Nephron (organoid): Measurements from ENCODE around the gene CDH23.

Experiments
- H3K27ac Mint-ChIP-seq, 3 experiments: 2 replicates each; pipeline ENCODE4 v1.8.0; 2020; ENCODE audit warnings: mixed read lengths in 3 of 3, mild to moderate bottlenecking in 2 of 3, moderate library complexity in 1 of 3
- H3K27me3 Mint-ChIP-seq: 2 replicates; pipeline ENCODE4 v1.8.0; 2021; ENCODE audit warnings: low read depth, mild to moderate bottlenecking, moderate library complexity, mixed read lengths
- H3K36me3 Mint-ChIP-seq: 2 replicates; pipeline ENCODE4 v1.8.0; 2020; ENCODE audit warnings: low read depth, mixed read lengths
- H3K4me1 Mint-ChIP-seq: 2 replicates; pipeline ENCODE4 v1.8.0; 2020; ENCODE audit warnings: mixed read lengths
- H3K4me3 Mint-ChIP-seq, 3 experiments: 2 replicates each; pipeline ENCODE4 v1.8.0; 2020; ENCODE audit warnings: mild to moderate bottlenecking in 3 of 3, mixed read lengths in 3 of 3, moderate library complexity in 2 of 3
- H3K9me3 Mint-ChIP-seq: 2 replicates; pipeline ENCODE4 v1.8.0; 2020; ENCODE audit warnings: mixed read lengths
- TF ChIP-seq, protein P1 (sequence below), 3 experiments: fragments of 200-600 bp; sonication (generic); IDR thresholded peaks; one replicate each; pipeline ENCODE4 v1.5.0; 2021; ENCODE audit warnings: antibody characterized with exemption in 3 of 3; ENCODE audit not compliant: unreplicated experiment in 3 of 3

CDH23 gene

DNA sequence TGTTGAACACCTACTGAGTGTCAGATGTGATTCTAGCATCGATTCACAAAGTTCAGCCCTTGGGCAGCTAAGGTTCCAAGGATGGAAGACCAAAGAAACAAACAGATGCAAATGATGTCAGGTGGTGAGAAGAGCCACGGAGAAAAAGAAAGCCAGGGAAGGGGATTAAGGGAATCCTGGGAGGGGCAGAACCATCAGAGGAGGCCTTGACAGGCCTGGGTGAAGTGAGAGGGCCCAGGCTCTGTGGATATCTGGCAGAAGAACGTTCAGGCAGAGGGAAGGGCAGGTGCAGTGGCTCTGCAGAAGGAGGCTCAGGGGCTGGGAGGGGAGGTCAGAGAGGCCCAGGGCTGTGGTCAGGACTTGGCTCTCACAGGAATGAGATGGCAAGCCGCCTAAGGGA is 232.4 kb downstream of the CDH23 start:
- no peaks in the 10 kb centered on the region for H3K9me3 Mint-ChIP-seq
- TF ChIP-seq, protein P1, sequence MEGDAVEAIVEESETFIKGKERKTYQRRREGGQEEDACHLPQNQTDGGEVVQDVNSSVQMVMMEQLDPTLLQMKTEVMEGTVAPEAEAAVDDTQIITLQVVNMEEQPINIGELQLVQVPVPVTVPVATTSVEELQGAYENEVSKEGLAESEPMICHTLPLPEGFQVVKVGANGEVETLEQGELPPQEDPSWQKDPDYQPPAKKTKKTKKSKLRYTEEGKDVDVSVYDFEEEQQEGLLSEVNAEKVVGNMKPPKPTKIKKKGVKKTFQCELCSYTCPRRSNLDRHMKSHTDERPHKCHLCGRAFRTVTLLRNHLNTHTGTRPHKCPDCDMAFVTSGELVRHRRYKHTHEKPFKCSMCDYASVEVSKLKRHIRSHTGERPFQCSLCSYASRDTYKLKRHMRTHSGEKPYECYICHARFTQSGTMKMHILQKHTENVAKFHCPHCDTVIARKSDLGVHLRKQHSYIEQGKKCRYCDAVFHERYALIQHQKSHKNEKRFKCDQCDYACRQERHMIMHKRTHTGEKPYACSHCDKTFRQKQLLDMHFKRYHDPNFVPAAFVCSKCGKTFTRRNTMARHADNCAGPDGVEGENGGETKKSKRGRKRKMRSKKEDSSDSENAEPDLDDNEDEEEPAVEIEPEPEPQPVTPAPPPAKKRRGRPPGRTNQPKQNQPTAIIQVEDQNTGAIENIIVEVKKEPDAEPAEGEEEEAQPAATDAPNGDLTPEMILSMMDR (IDR thresholded peaks at IDR 0.05; ENCODE audit: unreplicated experiment in 3 of 3) = no peak
- peak overlapping the region in 2 of 3 experiments; percentile 9 to 42 for H3K27ac Mint-ChIP-seq
- no peaks in the 10 kb centered on the region for H3K36me3 Mint-ChIP-seq
- peaks cover 43% of the 10 kb centered on the region for H3K4me1 Mint-ChIP-seq
- H3K27me3 Mint-ChIP-seq = peaks cover 33% of the 10 kb centered on the region
- no peak overlapping the region for H3K4me3 Mint-ChIP-seq

DNA sequence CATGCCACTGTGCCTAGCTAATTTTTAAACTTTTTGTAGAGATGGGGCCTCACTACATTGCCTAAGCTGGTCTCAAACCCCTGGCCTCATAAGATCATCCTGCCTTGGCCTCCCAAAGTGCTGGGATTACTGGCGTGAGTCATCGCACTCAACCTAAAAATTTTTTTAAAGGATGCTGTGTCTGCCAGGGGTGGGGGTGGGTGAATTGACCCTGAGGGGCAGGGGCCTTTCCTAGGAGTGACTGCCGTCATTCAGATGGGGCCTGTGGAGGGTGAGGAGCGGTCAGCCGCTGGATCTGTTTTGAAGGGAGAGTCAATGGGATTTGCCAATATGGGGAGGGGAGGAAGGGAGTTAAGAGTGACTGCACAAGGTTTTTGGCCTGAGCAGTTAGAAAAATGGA is 233.4 kb downstream of the CDH23 start:
- Mint-ChIP-seq H3K9me3 (no peaks in the 10 kb centered on the region), H3K27ac (no peak overlapping the region), H3K36me3 (no peaks in the 10 kb centered on the region), H3K4me3 (no peak overlapping the region), H3K27me3 (peaks cover 33% of the 10 kb centered on the region), H3K4me1 (peaks cover 51% of the 10 kb centered on the region)
- TF ChIP-seq, protein P1 (IDR thresholded peaks at IDR 0.05; ENCODE audit: unreplicated experiment in 3 of 3) = no peak

DNA sequence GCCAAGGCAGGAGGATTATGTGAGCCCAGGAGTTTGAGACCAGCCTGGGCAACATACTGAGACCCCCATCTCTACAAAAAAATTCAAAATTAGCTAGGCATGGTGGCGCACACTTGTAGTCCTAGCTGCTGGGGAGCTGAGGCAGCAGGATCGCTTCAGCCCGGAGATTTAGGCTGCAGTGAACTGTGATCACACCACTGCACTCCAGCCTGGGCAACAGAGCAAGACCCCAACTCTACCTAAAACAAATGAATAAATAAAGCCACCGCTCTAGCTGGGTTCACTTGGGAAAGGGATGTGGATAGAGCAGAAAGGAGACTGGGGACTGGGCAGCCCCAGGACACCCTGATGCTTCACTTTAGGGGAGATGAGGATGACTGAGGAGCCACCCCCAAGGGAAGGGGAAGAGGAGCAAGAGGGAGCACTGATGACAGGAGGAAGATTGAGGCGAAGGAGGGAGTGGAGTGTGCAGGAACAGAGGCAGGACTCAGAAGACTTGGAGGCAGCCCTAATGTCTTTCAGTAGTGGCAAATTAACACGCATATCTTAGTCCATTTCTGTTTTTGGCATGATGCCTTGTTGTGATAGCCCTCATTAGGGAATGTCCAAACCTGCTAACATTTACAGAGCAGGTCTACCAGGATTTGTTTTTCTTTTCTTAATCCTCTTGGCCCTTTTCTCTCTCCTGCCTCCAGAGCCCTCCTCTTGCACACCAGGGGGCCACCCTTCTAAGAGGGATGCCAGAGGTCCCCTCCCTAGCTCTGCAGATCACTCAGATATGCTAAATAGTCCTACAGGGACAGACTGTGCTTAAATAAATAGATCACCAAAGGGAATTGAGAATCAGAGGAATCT is 234.5 kb downstream of the CDH23 start:
- TF ChIP-seq, protein P1 (IDR thresholded peaks at IDR 0.05; ENCODE audit: unreplicated experiment in 3 of 3) = no peak
- Mint-ChIP-seq H3K4me3 (no peak overlapping the region), H3K36me3 (no peaks in the 10 kb centered on the region), H3K4me1 (peaks cover 43% of the 10 kb centered on the region), H3K9me3 (no peaks in the 10 kb centered on the region), H3K27ac (no peak overlapping the region), H3K27me3 (peaks cover 36% of the 10 kb centered on the region)

DNA sequence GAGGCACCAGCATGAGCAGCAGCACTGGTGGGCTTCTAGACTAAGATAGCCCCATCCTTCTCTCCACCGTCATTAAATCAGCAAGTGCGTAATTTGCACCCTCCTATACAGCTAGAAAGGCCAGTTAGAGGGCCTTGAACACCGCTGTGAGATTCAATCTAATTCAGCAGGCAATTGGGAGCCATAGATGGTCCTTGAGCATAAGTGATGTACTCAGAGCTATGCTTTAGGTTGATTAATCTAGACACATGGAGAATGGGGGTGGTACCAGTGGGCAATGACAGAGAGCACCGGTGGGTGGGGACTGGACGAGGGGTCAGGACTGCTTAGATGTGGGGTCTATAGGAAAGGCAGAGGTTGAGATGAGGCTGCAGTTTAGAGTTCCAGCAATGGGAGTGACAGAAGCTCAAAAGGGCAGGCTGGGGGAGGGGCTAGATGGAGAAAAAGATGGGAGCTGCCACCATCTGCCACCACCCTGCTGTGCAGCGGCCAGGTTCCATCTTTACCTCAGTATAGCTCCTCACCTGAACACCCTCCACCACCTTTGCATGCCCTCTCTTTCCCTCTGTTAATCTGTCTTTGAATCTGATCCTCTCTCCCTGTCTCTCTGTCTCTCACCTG is 235.6 kb downstream of the CDH23 start:
- peaks cover 38% of the 10 kb centered on the region for H3K4me1 Mint-ChIP-seq
- TF ChIP-seq, protein P1 (IDR thresholded peaks at IDR 0.05; ENCODE audit: unreplicated experiment in 3 of 3) = no peak
- H3K27ac Mint-ChIP-seq = no peak overlapping the region
- no peaks in the 10 kb centered on the region for H3K9me3 Mint-ChIP-seq
- H3K4me3 Mint-ChIP-seq = no peak overlapping the region
- no peaks in the 10 kb centered on the region for H3K36me3 Mint-ChIP-seq
- H3K27me3 Mint-ChIP-seq = peaks cover 38% of the 10 kb centered on the region

DNA sequence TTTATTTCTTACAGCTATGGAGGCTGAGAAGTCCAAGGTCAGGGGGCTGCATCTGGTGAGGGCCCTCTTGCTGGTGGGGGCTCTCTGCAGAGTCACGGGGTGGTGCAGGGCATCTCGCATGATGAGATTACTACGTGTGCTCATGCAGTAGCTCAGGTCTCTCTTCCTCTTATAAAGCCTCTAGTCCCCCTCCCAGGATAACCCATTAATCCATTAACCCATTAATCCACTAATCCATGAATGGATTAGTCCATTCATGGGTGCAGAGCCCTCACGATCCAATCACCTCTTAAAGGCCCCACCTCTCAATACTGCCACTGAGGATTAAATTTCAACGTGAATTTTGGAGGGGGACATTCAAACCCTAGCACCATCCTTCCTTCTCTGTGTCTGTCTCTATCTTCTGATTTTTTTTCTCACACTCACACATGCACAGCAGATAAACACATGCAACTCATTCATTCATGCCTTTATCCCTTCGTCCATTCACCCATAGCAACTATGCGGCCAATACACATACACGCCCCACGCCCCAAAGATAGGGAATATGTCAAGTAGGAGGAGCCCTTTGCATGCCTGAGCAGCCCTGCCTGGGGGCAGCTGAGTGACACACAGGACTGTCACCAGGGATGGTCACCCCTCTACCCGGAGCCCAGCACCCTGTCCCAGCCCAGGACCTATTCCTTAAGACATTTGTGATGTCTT is 236.3 kb downstream of the CDH23 start:
- Mint-ChIP-seq H3K4me3 (no peak overlapping the region), H3K27ac (peak overlapping the region in 1 of 3 experiments; percentile 4), H3K9me3 (no peaks in the 10 kb centered on the region), H3K27me3 (peaks cover 30% of the 10 kb centered on the region), H3K36me3 (no peaks in the 10 kb centered on the region), H3K4me1 (peaks cover 37% of the 10 kb centered on the region)
- TF ChIP-seq, protein P1 (IDR thresholded peaks at IDR 0.05; ENCODE audit: unreplicated experiment in 3 of 3) = no peak
